LNCAP (cell line): ENCODE measurements around the gene MYO7B.

Source experiments
- CTCF ChIP-seq: fragments of 450-650 bp; IDR thresholded peaks from 2 replicates; pipeline ENCODE4 v1.5.1; 2017; ENCODE audit warnings: mild to moderate bottlenecking

MYO7B gene

GRCh38 chr2:127658641-127659407 is 123.3 kb downstream of the MYO7B start:
- TF ChIP-seq CTCF = no peak

DNA sequence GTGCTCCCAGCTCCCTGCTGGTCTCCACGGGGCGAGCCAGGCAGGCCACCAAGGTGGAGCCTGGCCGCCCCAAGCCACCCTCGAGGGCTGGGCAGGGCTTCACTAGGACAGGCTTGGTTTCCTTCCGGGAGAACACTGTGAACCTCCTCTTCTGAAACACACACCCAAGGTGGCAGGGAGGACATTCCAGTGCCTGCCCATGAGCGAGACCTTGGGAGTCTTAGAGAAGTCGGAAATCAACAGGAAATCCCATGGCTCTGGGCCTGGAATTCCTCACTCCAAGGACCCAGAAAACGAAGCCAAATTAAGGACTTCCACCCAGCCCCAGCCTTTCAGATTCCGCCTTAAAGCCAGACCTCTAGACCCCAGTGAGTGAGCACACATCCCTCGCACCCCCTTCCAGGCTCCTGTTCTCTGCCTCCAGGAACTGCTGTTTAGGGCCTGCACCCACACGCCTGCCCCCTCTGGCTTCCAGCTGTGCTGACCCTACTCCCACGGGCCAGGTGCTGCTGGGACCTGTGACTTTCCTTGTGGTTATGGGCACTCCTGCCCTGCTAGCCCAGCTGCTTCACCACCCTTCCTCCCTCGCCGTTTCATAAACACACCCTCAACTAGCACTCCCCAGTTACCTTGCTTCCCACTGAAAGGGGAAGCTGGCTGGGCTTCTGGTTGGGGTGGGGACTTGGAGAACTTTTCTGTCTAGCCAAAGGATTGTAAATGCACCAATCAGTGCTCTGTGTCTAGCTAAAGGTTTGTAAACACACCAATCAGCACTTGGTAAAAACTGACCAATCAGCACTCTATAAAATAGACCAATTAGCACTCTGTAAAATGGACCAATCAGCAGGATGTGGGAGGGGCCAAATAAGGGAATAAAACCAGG is 124.2 kb downstream of the MYO7B start:
- TF ChIP-seq CTCF = no peak

DNA sequence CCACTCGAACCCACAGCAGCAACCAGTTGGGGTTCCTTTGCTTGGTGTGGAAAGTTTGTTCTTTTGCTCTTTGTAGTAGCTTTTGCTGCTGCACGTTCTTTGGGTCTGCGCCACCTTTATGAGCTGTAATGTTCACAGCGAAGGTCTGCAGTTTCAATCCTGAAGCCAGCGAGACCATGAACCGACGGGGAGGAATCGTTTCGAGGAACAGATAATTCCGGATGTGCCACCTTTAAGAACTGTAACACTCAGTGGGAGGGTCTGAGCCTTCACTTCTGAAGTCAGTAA is 124.8 kb downstream of the MYO7B start:
- TF ChIP-seq CTCF = no peak

DNA sequence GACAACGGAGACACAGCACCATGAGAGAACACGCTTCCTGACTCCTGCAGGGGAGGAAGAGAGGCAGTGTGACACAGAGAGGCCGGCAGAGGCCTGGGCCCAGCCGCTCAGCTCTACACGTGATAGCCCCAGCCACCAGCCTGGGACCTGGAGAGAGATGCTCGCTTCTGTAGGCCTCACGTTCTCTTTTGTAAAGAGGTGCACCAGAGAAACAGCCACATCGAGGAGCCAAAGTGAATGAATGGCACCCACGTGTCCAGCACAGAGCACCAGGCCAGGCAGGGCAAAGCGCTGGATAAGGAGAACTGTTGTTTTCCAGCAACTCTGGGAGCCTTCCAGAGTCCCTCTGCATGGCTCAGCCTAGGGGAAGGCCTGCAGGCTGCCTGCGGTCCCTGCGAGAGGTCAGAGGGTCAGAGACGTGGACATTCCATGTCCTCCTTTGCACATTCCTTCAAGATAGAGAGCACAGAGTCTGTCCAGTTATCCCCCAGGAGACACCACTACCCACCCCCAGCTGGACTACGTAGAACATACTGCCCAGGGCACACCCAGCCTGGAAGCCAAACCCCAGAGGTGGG is 125.7 kb downstream of the MYO7B start:
- TF ChIP-seq CTCF = no peak

DNA sequence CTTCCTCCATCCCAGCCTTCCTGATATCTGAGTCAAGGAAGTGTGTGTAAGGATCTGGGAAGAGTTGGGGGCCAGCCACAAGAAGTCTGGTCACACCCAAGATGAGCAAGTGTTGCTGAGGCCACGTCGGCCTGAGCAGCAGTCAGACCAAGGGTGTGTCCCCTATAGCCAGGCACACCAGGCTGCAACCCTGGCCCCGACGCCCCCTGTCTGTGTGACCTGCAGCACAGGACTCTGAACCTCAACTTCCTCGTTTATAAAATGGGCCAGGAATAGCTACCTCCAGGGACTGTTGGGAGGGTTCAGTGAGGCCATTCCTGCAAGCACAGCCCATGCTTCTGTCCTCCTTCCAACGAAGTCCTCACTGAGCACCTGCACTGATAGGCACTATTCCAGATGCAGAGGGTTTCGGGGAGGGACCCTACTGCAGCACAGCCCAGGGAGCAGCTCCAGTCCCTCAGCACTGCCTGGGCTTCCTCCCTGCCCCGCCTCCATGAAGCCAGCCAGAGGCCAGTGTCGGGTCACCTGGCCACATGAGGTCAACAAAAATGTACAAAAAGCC is 126.5 kb downstream of the MYO7B start:
- TF ChIP-seq CTCF = no peak

GRCh38 chr2:127662937-127663565 is 127.6 kb downstream of the MYO7B start:
- TF ChIP-seq CTCF = no peak

DNA sequence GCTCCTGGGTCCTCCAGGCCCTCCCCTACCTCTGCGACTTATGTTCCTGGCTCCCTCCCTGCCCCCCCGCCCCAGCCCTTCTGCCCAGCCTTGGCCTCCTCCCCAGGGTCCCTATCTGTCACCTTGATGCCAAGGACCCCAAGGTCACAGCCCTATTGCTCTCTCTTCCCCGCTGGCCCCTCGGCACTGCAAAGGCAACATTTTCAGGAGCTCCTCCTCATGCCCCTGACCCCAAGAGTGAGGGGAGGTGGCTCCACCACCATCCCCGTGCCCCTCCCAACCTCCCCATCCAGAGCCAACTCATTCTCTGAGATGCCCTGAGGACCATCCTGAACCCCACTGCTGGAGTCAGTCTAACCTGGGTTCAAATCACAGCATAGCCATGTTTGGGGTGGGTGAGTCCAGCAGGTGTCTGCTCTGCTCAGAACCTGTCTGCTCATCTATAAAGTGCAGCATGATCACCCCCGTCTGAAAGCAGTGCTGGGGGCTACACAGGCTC is 128.1 kb downstream of the MYO7B start:
- TF ChIP-seq CTCF = no peak
